ENCODE data around the gene PLXNA3.
"Not testable (repeated sequence)": the region's sequence is repeated elsewhere in the genome, so short reads cannot be mapped to it uniquely, and the experiment has no call there.

The PLXNA3 gene

DNA sequence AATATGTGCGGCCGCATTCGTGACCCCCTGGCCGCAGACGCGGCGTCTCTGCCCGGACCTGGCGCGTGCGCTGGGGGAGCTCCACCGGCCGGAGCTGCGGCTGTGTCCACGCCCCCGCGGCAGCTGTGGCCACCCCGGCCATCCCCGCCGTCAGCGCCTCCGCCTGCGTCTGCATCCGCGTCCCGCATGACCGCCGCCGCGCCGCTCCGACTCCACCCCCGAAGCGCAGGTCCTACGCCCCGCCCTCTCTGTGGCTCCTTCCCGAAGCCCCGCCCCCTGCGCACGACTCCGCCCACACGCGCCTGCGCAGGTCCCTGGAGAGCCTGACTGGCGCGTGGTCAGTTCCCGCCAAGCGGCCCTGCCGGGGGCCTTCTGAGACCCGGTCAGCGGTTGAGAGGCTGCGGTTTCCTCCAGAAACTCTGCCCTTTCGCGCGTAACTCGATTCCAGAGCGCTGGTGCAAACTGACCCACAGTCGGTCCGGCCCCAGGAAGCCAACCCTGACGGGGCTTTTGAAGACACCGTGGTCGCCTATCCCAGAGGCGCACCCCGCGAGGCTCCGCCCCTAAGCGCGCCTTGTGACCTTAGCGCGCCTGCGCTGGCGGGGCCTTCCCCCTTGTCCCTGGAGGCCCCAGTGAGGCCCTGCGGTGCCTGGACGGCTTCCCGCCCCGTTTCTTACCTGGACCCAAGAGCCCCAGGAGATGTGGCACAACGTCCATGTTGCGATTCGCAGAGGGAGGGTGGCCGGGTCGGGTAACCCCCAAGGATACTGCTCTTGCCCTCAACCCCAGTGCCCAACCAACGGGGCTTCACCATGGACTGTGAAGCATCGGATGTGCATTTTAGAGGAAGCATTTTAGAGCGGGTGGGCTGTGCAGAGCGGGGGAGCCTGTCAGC, 20.9 kb downstream of the PLXNA3 start, which contains the start of gene LAGE3:
Gene LAGE3 (minus strand): TSS at position 554 of the 895 bp plus-strand sequence. CDS start 366 bp downstream, at position 188.
- peak; percentile 92 for DNase-seq (ENCODE audit: low spot score)

DNA sequence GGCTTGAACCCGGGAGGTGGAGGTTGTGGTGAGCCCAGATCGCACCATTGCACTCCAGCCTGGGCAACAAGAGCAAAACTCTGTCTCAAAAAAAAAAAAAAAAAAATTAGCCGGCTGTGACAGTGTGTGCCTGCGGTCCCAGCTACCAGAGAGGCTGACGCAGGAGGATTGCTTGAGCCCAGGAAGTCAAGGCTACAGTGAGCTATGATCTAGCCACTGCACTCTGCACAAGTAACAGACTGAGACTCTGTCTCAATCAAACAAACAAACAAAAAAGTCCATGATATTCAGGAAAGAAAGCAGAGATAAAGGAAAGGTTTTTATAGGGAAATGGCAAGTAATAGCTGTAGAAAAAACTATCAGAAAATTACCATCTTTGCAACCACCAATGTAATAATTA, 23.1 kb downstream of the PLXNA3 start:
- DNase-seq (ENCODE audit: low spot score): no peak

DNA sequence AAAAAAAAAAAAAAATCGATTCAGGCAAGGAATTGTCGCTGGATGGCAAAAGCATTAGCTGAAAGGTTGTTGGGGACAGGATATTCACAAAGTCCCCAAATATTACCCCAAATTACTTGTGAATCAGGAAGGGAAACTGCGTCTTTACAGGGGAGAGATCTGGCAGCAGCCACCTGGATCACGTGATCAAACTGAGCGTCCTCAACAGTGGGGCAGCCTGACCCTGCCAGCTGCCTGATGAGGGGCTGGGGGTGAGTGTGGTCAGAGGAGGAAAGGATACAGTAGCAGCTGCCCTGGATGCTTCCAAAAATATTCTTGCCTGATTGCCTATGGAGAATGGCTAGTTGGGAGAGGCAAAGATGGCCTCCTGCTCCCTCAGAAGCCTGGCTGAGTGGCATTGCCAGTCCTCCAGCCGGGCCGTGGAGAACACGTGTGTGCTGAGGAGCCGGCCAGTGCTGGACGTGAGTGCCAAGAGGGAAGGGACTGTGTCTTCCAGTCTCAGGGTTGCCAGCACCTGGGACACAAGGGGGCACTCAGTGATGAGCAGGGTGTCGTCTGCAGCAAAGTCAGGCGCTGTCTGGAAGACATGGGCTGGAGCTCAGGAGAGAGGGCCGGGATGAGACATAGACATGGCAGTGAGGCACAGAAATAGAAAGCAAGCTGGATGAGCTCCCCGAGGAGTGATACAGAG, 24.0 kb downstream of the PLXNA3 start:
- no peak for DNase-seq (ENCODE audit: low spot score)

DNA sequence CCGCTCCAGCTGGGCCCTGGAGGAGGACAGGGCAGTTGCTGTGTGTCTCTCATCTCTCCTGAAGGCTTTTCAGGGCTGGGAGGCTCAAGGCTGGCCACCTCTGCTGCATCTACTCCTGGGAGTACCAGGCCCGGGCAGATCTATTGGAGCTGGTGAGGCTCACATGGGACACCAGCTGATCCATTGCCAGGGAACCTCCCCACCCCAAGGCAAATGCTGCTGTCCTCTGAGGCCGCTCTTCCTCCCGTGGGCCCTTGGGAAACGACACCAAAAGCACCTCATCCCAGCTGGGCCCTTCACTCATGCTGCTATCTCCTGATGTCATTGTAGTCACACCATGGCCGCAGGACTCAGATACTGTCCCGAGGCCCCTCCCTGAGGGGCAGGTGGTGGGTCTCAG, 24.7 kb downstream of the PLXNA3 start:
- no peak for DNase-seq (ENCODE audit: low spot score)

DNA sequence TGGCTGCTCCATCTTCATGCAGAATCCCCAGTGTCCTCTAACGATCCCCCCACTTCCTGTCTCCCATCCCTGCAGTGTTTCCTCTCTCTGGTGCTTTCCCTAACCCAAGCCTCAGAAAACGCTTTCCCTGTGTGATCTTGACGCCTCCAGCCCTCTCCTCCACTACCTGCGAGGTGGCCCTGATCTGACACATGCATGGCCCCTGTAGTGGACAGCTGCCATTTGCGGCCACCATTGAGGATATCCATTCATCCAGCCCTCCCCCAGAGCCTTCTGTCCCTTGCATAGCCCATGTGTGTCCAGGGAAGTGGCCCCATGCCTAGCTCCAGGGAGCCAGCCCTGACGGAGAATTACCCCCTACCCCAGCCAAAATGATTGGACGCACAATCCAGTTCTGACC, 25.2 kb downstream of the PLXNA3 start:
- no peak for DNase-seq (ENCODE audit: low spot score)

DNA sequence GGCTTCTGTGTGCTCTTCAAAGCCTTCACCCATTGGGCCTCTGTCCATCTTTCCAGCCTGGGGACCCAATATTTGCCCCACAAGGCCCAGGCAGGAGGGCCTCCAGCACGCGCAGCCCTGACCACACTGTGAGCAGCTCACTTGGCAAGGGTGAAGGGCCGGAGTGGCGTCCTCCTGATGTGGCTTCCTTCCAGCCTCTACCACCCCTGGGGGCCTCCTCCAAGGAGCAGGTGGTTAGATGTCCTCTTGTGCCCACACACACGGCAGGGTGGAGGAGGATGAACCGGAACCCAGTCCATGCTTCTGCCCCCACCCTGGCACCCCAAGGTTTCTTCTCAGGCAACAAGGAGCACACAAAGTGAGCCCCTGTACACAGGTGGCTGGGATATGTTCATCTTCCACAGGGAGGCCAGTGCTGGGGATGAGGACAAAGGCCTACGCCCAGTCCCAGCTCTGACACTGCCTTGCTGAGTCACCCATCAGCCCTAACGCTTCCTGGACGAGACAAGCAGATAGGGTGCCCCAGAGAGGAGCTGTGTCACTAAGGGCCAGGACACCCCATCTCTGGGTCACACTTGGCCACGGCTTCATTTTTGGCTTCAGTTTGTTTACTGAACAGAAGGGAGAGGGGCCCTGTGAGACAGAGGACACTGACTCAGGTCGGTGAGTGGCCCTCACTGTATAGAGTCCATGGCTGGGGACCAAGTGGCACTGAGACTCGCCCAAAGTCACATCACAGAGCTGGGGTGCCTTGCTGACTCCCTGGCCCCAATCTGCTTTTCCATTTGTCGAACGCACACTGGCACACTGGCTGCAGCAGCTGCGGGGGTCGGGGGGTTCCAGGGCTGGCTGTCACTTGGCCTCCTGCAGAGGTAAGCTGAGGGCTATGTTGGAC, 26.4 kb downstream of the PLXNA3 start:
- peak; percentile 84 for DNase-seq (ENCODE audit: low spot score)

DNA sequence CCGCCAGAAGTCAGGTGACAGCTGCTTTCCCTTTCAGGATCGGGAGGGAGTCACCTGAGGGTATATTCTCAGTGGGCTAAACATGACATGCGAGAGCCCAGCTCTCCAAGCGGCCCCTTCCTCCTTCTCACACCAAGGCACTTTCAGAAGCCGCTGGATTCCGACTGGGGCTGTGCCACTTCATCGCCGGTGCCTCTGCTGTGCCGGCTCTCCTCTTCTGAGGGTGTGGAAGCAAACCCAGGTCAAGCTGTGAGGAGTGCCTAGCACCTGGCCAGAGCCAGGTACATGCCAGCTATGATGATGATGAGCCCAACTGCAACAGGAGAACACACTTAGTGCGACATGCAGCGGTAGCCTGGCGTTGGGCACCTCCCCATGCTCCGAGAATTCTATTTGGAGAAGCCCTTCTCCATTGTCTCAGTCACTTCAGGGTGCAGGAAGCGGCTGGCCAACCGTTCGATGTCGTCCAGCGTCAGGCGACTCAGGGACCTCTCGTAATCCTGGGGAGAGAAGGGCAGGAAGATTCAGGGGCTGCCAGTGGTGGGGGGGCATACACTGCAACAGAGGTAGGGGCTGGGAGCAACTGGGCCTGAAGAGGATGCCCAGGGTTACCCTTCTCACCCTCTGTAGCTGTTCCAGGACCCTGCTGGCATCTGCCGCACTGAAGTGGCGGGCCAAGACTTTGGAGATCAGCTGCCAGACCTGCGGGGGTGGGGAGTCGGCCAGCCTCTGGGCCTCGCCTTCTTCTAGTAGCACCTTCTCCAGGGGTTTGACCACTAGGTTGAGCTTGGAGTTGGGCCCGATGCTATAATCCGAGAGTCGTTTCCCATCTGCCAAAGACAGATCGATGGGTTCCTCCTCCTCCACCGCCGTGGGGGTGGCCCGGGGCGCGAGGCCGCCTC, 27.3 kb downstream of the PLXNA3 start:
- no peak for DNase-seq (ENCODE audit: low spot score)

DNA sequence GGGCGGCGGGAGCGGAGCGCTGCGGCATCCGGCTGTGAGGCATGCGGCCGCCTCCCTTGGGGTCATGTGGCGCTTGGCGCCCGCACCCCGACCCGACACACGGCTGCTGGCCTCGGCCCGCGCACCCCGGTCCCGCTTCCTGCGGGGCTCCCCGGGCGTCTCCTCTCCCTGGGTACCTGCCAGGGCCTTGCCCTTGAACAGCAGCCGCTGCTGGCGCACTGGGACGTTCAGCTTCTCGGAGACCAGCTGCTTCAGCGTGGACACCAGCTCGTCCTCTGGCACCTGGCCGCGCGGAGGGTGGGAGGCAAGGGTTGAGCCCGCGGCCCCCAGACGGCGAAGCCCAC, 27.9 kb downstream of the PLXNA3 start:
- peak; percentile 41 for DNase-seq (ENCODE audit: low spot score)

DNA sequence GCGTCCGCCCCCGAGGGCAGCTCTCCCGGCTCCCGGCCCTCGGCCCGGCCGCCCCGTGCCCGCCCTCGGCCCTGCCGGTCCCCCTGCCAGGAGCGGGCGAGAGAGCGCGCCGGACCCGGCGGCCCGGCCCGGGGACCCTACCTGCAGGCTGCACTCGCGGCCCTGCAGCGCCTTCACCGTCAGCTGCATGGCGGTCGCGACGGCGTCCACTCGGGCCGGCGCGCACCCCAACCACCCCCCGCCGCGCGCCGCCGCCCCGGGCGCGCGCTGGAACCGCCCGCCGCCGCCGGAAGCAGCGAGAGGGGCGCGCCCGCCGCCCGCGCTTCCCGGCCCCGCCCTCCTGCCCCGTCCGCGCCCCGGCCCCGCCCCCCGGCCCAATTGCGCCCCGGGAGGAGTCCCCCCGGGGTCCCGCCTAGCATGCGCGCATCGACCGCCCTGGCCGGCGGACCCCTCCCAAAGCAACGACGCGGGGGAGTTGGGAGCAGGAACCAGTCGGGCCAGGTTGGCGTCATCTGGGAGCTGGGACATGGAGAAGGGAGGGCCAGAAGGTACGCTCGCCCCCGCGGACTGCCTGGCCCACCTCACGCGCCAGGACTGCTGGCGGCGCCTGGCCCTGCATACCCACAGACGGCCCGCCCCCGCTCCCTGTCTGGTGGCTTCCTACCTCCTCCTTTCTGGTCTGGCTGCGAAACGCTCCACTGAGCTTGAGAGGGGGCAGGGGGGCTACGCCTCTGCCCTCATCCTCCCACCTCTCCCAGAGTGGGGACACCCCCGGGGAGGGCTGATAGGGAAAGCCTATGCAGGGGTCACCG, 28.5 kb downstream of the PLXNA3 start, which contains the start of gene UBL4A:
Gene UBL4A (minus strand): TSS at position 220 of the 812 bp plus-strand sequence. CDS start 31 bp downstream, at position 189.
- DNase-seq (ENCODE audit: low spot score): peak; percentile 50

DNA sequence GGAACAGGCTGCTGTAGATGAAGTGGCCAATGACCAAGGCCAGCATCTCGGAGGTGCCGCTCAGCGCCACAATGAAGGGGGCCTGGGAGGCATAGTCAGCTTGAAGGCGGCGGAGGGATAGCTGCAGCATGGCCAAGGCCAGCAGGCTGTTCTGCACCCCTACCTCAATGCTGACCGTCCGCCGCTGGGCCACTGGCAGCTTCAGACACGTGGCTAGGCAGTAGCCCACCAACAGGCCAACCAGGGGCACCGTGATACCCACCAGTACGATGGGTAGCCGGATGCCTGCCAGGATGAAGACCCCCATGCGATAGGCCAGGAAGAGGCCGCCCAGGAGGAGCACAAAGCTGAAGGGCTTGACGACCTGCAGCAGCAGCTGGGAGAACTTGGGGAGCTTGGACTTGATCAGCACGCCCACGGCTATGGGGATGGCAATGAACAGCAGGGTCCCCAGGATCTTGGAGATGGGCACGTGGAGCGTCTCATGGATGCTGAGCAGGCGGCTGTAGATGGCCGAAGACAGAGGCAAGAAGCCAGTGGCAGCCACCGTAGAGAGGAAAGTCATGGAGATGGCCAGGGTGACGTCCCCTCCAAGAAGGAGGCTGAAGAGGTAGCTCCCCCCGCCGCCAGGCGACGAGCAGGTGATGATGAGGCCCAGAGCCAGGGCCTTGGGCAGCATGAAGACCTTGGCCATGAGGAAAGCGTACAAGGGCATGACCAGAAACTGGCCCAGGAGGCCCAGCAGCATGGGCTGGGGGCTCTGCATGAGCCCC, 29.6 kb downstream of the PLXNA3 start:
- no peak for DNase-seq (ENCODE audit: low spot score)

DNA sequence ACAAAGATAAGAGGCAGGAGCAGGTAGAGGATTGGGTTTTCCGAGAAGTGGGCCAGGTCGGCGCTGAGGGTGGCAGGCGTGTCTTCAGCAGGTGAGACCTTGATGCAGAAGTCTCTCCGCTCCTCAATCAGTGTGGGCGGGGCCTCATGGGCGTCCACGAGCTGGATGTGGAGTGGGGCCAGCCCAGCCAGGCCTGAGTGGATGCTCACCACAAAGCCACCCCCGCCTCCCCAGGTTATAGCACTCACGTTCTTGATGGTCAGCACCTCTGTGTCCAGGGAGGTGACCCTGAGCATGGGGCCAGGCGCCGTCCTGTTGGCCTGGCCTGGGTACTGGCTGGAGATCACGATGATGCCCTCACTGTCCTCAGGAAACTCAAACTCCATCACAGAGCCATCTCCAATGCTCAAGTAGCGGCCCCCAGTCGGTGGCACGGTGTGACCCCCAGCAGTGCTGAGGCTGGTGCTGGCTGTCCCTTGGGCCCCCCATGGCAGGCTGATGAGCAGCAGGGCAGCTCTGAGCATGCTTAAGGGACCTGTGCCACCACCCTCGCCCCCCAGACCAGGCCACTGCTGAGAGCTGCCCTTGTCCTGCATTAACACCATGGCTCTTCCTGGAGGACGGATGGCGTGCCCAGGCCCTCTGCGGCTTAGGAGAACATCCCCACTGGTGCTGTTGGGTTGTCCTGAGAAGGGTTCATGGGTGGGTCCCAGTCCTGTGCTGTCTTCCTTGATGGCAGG, 30.4 kb downstream of the PLXNA3 start:
- DNase-seq (ENCODE audit: low spot score): no peak

DNA sequence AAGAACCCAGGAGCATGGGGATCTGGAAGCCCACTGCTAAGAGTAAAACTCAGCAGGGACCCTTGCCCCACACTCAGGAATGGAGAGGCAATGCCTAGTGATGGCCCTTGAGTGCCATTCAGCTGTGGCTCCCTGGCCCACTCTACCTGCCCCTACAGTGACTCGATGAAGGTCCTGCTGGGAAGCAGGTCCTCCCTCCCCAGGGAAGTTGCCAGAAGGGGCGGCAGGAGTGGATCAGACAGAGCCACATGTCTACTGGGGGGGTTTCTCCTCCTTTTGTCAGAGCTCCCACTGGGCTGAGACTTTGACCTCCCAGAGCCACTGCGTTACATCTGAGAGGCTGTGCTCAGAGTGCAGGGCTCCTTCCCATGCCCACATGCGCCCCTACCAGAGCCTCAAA, 31.1 kb downstream of the PLXNA3 start:
- DNase-seq (ENCODE audit: low spot score): no peak

DNA sequence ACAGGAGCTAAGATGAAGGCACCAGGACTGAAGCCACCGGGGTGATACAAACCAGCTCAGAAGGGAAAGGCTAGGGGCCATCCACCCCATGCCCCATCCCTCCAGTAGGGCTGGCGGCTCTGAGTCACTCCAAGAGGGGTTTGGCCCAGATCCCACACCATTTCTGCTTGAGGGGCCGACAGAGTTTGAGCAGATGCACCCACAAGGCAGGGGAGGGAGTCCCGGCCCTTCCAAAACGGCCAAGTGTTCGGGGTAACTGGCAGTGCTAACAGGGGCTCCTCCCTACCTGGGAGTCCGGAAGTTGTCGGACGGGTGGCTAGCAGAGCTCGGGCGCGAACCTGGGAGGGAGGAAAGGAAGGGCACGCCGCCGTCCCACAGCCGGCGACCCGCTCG, 31.9 kb downstream of the PLXNA3 start:
- DNase-seq (ENCODE audit: low spot score): peak; percentile 38

DNA sequence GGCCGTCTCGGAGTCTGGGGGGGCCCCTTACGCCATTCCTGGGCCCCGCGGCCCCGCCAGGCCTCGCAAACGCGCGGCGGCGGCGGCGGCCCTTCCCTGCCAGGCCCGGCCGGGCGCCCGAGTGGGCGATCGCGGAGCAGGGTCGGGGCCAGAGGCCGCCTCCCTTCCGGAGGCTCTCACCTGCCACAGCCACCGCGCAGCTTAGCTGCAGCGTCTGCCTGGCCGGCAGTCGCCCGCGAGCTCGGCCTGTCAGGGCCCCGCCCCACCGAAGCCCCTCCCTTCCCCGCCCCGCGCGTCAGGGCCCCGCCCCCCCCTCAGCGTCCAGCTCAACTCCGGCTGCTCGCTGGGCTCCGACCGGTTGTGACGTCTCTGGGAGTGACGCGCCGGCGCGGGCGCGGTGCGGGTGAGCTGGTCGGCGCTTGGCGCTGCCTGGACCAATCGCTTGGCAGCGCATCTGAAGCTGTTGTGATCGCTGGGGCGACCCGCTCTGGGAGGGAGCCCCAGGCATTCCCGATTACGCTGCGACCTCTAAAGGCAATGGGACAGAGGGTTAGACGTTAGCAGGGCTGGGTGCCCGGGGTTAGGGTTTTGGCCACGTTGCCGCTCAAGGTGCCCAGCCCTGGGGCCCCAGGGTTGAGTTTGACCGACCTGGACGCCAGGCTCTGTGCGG, 32.5 kb downstream of the PLXNA3 start, which contains the start of gene SLC10A3:
Gene SLC10A3 (minus strand): TSS at position 216 of the 670 bp plus-strand sequence. CDS start 1,689 bp downstream, outside the sequence.
- peak; percentile 91 for DNase-seq (ENCODE audit: low spot score)

DNA sequence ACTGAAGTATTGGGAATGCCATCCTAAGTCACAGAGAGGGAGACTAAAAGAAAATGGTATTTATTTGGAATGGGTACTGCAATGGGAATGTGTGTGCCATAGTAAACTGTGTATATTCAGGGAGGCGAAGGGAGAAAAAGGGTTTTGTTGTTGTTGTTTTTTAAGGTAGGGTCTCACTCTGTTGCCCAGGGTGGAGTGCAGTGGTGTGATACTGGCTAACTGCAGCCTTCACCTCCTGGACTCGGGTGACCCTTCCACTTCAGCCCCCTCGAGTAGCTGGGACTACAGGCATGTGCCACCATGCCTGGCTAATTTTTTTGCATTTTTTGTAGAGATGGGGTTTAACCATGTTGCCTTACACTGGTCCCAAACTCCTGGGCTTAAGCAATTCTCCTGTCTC, 36.6 kb downstream of the PLXNA3 start:
- DNase-seq (ENCODE audit: low spot score): no peak

DNA sequence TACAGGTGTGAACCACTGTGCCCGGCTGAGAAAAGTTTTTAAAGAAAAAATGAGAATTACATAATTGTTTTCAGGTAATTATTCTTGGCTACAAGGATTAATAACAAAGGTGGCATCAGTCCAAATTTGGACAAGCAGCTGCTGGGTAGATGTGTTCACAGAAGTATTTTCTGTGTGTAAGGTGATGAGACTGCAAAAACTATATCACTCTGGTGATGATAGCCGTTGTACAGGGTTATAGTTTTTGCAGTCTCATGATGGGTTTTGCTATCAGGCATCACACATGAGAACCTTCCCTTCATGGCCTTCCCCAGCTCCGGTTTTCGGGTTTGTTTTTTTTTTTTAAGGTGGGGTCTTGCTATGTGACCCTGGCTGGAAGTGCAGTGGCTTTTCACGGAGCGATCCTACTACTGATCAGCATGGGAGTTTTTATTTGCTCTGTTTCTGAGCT, 37.4 kb downstream of the PLXNA3 start:
- peak; percentile 85 for DNase-seq (ENCODE audit: low spot score)

DNA sequence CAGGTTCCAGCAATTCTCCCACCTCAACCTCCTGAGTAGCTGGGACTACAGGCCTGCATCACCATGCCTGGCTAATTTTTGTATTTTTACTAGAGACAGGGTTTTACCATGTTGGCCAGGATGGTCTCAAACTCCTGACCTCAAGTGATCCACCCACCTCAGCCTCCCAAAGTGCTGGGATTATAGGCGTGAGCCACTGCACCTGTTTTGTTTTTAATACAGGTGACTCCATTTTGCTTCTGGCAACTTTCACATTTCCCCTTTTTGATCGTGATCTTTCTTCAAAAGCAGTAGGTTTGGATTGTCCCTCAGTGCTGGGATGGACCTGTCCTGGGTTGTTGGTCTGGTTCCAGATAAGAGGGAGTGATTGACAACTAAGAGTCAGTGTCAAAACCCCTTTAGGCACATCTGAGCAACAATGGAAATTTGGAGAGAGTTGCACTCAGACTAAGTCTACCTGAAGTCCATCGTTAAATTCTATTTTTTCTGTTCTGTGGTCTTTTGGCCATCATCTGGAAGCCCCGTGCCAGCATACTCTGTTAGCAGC, 38.6 kb downstream of the PLXNA3 start:
- DNase-seq (ENCODE audit: low spot score): not testable (repeated sequence)

DNA sequence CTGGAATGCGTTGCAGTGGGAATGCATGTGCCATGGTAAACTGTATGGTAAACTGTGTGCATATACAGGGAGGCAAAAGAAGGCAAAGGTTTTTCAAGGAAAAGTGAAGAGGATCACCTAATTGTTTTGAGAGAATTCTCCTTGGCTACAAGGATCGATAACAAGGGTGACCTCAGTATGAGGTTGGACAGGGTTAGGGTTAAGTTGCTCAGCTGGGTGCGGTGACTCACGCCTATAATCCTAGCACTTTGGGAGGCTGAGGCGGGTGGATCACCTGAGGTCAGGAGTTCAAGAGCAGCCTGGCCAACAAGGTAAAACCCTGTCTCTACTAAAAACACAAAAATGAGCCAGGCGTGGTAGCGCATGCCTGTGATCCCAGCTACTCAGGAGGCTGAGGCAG, 43.3 kb downstream of the PLXNA3 start:
- not testable (repeated sequence) for DNase-seq (ENCODE audit: low spot score)
